HG02763 (cell line): ENCODE measurements around the gene CCDC159.
"Not testable (repeated sequence)": the region's sequence is repeated elsewhere in the genome, so short reads cannot be mapped to it uniquely, and the experiment has no call there.

Experiments
- ATAC-seq: cut with Tn5 transposase; IDR thresholded peaks from one replicate; pipeline ENCODE4 v1.9.1; 2021; ENCODE audit warnings: mild to moderate bottlenecking, moderate library complexity; ENCODE audit not compliant: unreplicated experiment

The CCDC159 gene, protein sequence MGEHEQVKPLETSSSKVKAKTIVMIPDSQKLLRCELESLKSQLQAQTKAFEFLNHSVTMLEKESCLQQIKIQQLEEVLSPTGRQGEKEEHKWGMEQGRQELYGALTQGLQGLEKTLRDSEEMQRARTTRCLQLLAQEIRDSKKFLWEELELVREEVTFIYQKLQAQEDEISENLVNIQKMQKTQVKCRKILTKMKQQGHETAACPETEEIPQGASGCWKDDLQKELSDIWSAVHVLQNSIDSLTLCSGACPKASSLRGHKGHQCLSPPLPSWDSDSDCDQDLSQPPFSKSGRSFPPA

DNA sequence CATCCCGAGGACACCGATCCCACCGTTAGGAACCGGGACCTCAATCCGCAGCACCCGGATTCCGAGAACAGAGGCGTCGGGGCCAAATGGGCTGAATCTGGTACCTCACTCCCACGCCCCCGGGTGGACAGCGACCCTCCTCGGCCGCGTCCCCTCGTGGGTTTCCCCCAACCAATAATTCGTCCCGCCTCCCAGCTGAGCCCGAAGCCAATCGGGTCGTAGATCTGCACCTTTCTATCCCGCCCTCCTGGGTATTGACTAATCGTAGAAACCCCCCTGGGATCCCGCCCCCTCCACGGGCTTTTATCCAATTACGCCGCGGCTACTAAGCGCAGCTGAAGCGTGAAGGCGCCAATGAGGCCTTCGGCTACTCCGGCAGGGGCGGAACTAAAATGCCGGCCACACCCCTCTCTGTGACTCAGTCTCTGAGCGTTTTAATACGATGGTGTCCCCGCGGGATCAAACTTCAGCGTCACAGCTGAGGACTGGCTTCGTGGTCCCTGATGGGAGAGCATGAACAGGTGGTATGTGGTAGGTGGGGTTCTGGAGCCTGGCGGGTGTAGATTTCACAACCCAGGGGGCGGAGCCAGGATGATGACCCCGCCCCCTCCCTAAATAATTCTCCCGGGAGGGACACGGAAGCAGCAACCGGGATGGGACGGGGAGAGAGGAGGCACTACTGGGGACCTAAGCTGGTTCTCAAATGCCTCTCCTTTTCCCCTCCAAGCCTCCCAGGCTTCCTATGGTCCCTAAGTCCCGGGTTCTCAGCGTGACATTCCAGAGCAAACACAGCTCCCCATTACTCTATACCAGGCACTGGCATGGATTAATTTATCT is at the start of gene CCDC159, which contains the start of gene TMEM205:
CCDC159 (plus strand) TSS at position 416 of the 837 bp plus-strand sequence; CDS start at position 504, 88 bp downstream.
TMEM205 (minus strand) TSS at position 165 of the 837 bp plus-strand sequence. CDS start 649 bp downstream, outside the sequence.
- peak; percentile 91 for ATAC-seq

DNA sequence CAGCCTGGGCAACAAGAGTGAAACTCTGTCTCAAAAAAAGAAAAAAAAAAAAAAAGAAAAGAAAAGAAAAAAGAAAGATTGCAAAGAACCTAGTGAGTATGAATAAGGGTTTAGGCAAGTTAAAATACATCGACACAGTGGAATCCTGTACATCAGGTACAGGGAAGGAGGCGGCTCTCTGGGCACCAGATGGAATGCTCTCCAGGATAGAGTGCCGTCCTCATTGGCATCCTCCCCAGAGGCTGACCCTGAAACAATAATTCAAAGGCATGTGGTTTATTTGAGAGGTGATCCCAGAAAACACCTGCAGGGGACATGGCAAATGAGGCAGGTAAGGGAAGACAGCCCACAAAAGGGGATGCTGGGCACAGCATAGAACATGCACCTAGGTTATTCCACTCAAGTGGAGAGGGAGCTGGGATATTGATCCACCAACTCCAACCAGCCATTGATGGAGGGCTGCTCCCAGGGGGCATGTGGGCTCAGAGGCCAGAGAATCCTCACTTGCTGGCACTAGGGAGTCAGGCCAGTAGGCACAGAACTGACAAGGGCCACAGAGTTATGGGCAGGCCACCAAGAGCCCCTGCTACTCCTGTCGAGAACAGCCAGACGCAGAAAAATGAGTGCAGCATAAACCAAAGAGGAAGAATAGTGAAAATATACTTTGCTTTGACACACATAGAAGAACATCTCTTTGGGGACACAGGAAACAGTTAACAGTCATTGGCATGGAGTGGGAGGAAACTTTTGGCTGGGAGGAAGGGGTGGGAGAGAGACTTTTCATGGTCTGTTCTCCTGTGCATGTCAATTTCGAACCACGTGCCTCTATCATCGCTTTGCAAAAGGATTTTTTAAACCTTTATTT is 46.1 kb upstream of the CCDC159 start:
- no peak for ATAC-seq

DNA sequence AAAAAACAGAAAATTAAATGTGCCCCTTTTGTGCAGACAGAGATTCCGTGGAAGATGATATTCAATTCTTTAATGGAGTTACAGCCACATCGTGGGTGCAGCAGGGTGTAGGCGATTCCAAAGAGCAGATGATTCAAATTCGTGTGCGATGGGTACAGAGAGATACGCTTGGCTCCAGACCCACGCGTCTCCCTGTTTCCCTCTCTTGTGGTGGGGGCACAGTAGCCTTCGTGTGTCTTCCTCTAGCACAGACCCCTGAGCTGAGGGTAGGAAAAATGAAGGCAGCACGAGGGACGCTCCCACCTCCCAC is 45.6 kb upstream of the CCDC159 start:
- no peak for ATAC-seq

DNA sequence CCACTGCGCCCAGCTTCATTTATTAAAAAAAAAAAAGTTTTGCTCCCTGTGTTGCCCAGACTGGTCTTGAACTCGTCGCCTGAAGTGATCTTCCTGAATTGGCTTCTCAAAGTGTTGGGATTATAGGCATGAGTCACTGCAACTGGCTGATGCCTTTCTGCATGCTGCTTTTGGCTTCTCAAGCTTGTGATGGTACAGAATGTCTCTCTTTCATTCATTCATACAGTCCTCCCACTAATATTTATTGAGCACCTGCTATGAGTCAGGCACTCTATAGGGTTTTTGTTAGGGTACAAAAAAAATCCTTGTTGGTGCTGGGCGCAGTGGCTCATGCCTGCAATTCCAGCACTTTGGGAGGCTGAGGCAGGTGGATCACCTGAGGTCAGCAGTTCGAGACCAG is 41.4 kb upstream of the CCDC159 start:
- no peak for ATAC-seq

DNA sequence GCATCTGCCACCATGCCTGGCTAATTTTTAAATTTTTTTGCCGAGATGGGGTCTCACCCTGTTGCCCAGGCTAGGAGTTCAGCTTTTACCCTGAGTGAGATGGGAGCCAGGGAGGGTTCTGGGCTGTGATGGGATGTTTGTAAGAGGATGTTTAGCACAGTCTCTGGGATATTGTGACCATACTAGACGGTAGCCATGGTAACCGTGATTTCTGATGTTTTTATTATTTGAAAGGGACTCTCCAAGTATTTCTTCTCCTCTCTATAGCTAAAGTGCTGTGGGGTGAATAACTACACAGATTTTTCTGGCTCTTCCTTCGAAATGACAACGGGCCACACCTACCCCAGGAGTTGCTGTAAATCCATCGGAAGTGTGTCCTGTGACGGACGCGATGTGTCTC is 40.0 kb upstream of the CCDC159 start:
- no peak for ATAC-seq

DNA sequence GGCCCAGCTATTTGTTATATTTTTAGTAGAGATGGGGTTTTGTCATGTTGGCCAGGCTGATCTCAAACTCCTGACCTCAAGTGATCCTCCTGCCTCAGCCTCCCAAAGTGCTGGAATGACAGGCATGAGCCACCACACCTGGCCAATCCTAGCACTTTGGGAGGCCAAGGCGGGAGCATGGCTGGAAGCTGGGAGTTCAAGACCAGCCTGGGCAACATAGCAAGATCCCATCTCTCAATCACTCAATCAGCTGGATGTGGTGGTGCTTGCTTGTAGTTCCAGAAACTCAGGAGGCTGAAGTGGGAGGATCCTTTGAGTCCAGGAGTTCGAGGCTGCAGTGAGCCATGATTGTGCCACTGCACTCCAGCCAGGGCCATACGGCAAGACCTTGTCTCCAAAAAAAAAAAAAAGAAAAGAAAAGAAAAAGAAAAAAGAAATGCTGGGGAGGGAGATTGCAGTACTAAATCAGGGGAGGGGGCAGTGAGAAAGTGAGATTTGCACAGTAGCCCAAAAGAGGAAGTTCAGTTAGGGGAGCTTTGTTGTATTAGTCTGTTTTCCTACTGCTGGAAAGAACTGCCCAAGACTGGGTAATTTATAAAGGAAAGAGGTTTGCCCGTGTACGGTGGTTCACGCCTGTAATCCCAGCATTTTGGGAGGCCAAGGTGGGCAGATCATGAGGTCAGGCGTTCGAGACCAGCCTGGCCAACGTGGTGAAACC is 25.9 kb upstream of the CCDC159 start:
- not testable (repeated sequence) for ATAC-seq

DNA sequence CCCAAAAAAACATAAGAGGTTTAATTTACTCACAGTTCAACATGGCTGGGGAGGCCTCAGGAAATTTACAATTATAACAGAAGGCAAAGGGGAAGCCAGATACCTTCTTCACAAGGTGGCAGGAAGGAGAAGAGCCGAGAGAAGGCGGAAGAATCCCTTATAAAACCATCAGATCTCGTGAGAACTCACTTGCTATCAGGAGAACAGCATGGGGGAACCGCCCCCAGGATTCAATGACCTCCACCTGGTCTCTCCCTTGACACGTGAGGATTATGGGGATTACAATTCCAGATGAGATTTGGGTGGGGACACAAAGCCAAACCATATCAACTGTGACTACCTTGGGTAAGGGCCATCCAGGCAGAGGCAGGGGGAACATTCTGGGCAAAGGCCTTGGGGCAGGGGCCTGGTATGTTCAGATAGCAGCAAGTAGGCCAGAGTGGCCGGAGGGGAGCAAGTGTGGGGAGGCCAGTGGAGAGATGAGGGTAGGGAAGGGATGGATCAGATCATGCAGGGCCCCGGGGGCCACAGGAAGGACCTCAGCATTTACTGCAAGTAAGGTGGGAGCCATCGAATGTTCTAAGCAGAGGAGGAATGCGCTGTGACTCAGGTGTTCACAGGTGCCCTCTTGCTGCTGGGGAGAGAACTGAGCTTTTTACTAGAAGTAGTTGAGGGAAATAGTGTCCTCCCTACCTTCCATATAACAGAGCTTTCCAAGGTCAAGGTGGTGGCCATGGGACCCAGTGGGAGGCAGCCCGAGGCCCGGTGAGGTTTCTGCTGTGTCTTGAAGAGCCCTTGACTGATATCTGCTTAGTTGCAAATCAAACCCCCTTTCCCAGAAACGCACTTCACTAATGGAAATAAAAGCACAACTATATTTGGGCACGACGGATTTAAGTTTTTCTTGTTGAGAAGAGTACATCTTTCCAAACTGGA is 24.9 kb upstream of the CCDC159 start:
- ATAC-seq = no peak

DNA sequence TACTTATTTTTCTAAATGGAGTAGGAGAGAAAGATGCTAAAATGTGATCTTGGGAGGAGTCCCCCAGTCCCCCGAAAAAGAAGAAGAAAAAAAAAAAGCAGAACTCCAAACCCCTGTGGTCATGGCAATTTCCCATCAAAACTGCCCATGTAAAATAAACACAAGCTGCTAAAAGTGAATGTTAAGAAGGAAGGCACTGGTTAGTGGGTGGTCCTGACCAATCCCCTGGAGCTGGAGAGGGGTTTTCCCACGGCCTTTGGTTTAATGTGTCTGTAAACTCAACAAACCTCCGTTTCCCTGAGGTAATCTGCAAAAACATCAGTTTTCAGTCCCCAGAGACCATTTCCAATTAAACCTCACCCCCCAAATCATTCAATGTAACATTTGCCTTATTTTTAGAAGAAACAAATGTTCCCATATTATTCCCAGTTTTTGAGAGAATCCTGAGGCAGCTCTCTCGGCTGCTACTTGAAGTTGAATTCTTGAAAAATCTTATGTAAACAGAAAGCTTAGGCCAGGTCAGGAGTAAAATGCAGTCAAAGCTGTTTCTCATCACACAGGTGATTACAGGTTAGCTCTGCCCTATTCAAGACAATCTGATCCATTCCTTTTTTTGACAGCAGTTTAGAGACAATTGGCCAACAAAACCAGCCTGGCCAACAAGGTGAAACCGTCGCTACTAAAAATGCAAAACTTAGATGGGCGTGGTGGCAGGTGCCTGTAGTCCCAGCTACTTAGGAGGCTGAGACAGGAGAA is 23.9 kb upstream of the CCDC159 start:
- no peak for ATAC-seq

DNA sequence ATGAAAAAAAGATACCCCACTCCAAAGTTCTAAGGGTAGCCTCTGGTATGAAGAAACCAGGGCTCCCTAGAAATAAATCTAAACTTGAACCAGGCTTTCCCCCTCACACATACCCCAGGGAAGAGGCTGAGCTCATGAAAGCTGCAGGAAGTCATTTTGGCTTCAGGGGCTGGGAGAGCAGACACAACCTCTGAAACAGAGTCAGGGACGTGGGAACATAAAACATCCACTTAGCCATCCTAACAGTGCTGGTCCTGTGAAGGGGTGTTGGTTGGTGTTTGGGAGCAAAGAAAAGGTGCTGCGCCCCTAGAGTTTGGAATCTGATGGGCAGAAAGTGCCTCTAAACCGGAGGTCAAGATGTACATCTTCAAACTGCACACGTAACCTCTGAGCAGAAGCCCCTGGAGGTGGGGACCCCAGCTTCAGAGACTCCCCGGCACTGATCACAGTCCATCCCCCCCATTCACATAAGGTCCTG is 22.7 kb upstream of the CCDC159 start:
- no peak for ATAC-seq

DNA sequence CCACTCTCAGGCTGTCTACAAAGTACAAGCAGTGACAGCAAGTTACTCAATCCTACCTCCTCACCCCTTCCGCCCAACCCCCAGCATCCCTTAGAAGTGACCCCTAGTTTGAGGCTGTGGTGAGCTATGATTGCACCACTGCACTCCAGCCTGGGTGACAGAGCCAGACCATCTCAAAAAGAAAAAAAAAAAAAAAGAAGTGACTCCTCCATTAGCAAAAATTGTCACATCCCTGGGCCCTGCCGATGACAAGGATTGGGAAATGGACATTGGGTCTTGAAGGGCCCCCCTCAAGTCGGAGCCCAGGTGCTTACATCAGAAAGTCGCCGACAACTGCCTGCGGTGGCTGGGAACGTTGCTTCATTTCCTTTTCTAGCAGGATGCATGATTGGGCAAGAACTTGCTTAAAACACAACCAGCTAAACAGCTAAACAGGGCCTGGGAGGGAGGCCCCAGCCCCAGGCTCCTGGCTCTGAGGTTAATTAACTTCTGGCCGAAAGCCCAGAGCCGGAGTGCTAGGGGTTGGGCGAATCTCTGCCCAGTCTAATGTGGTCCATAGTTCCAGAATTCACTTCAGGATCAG is 22.1 kb upstream of the CCDC159 start:
- no peak for ATAC-seq

DNA sequence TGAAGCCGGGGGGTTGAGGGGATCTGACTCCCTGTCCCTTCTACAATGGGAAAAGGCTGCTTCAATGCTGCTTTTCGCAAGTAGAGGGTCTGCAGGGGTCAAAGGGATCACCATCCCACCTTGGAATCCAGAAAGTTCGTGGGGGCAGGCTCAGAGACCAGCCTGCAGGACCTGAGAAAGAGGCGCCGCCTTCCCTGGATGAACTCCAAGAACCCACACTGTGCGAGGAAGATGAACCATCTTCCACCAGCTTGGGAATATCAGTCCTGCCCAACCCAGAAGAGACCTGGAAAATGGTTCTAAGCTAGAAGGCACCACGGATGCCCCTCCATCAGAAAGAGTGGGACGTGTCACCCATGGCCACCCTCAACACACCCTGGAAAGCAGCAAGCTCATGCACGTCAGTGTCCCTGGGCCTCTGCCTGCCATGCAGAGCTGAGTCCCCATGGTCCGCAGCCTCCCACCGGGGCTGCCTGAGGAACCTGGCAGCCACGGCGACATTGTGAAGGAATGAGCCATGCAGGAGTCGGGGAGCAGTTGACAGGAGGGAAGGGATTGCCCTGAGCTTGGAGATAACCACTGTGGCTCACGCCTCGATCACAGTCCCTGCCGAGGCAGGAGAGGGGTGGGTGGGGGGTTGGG is 21.4 kb upstream of the CCDC159 start:
- no peak for ATAC-seq

DNA sequence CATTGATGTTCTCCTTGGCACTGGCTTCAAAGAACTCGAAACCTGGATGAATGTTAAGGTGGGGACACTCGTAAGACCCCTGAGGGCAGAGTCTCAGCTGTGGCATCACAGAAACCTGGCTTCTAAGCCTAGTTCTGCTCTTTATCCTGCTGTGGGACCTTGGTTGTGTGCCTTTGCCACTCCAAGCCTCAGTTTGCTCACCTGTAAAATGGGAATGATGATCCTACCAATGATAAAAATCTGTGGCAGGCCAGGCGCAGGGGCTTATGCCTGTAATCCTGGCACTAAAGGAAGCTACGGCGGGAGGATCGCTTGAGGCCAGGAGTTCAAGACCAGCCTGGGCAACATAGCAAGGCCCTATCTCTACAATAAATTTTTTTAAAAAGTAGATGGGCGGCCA is 20.8 kb upstream of the CCDC159 start:
- ATAC-seq = no peak

DNA sequence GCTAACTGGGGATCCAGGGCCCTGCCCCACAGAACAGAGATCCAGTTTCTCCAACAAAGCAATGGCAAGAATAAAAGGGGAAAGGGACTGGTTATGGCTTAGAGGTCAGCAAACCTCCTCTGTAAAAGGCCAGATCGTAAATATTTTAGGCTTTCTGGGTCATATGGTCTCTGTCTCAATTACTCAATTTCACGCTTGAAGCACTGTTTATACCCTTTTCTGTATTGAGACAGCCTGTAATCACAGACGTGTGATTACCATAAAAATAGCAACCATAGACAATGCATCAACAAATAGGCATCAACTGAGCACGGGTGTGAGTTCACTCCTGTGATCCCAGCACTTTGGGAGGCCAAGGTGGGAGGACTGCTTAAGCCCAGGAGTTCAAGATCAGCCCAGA is 16.2 kb upstream of the CCDC159 start:
- no peak for ATAC-seq

DNA sequence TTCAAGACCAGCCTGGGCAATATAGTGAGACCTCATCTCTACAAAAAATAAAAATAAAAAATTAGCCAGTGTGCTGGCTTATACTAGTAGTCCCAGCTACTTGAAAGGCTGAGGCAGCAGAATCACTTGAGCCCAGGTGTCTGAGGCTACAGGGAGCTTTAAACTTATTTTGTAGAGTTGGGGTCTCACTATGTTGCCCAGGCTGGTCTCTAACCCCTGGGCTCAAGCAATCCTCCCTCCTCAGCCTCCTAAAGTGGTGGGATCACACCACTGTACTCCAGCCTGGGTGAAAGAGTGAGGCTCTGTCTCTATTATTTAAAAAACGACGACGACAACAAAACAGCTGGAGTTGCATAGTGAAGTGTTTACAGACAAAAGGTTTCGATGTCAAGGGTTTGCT is 14.8 kb upstream of the CCDC159 start:
- no peak for ATAC-seq

DNA sequence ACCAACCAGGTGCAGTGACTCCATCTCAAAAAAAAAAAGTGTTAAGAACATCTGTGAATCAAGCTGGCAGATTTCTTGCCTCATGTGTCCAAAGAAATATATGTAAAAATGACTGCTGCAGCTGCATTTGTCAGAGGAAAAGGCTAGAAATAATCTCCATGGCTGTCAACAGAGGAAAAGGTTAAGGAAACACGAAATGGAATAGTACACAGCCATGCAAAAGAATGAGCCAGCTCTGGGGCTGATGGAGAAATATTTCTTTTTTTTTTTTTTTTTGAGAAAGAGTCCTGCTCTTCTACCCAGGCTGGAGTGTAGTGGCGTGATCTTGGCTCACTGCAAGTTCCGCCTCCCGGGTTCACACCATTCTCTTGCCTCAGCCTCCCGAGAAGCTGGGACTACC is 13.5 kb upstream of the CCDC159 start:
- no peak for ATAC-seq

DNA sequence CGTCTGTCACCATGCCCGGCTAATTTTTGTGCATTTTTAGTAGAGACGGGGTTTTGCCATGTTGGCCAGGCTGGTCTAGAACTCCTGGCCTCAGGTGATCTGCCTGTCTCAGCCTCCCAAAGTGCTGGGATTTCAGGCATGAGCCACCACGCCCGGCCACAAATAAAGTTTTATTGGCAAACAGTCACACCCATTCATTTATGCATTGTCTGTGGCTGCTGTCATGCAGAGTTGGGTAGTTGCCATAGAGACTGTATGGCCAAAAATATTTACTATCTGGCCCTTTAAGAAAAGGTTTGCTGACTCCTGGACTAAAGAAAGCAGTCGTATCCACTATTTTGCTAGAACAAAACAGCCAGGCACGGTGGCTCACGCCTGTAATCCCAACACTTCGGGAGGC is 12.5 kb upstream of the CCDC159 start:
- not testable (repeated sequence) for ATAC-seq

DNA sequence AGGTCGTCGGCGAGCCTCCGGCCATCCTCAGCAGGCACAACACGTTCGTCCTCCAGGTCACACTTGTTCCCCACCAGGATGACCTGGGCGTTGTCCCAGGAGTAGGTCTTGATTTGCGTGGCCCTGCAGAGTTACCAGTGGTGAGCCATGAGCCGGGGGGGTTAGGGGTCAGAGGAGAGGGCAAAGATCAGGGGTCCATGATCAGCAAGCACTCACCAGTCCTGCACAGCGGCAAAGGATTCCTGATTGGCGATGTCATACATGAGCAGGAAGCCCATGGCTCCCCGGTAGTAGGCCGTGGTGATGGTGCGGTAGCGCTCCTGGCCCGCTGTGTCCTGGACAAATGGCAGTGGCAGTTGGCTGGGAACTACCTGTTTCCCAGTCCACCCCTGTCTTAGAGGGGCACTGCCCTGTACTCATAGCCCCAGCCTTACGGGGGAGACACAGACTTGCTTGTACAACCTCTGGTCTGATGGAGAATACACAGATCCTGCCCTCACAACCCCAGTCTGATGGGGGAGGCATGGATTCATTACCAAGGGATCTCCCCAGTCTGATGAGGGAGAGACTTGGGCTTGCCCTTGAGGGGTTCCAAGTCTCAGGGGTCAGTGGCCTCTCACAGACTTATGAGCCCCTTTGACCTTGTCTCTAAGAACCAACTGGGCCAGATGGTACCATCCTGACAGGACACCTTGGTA is 10.7 kb upstream of the CCDC159 start:
- no peak for ATAC-seq
